HG02588 (cell line): Measurements from ENCODE around the gene BLVRB.
"Not testable (repeated sequence)": the region's sequence is repeated elsewhere in the genome, so short reads cannot be mapped to it uniquely, and the experiment has no call there.

Source experiments
- ATAC-seq: cut with Tn5 transposase; IDR thresholded peaks from one replicate; pipeline ENCODE4 v1.9.1; 2021; ENCODE audit warnings: mild to moderate bottlenecking, moderate library complexity; ENCODE audit not compliant: unreplicated experiment

BLVRB gene

GRCh38 chr19:40410030-40410389, 55.5 kb downstream of the BLVRB start:
- no peak for ATAC-seq

- not testable (repeated sequence) for ATAC-seq
These were observed 57.0 kb downstream of the BLVRB start for GRCh38 chr19:40408598-40408925.

GRCh38 chr19:40407714-40408597, 57.6 kb downstream of the BLVRB start:
- no peak for ATAC-seq

- peak; percentile 68 for ATAC-seq
These were observed 62.1 kb downstream of the BLVRB start for GRCh38 chr19:40403262-40403984.

- ATAC-seq, result no peak
These were observed 65.0 kb downstream of the BLVRB start for GRCh38 chr19:40400559-40400958.

GRCh38 chr19:40398417-40399131, 67.0 kb downstream of the BLVRB start:
- ATAC-seq, result no peak
